GM23248 (cell line): Measurements from ENCODE around the gene ZNF536.
"Not testable (repeated sequence)": the region's sequence is repeated elsewhere in the genome, so short reads cannot be mapped to it uniquely, and the experiment has no call there.

Source experiments
- EZH2 ChIP-seq: fragments of 200-600 bp; sonication (generic); IDR thresholded peaks from 2 replicates; pipeline ENCODE4 v1.6.1; 2018; ENCODE audit warnings: antibody characterized with exemption, mild to moderate bottlenecking; ENCODE audit not compliant: insufficient read depth, poor library complexity, severe bottlenecking
- EZH2phosphoT487 ChIP-seq: fragments of 200-600 bp; sonication (generic); IDR thresholded peaks from 2 replicates; pipeline ENCODE4 v1.6.1; 2018; ENCODE audit warnings: antibody characterized with exemption, moderate library complexity, mild to moderate bottlenecking, low read depth; ENCODE audit not compliant: insufficient read depth

DNA sequence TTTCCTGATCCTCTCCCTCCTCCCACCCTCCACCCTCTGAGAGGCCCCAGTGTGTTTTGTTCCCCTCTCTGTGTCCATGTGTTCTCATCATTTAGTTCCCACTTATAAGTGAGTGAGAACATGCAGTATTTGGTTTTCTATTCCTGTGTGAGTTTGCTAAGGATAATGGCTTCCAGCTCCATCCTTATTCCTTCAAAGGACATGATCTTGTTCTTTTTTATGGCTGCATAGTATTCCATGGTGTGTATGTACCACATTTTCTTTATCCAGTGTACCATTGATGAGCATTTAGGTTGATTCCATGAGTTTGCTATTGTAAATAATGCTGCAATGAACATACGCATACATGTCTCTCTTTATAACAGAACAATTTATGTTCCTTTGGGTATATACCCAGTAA lies 25.7 kb upstream of the ZNF536 start:
- TF ChIP-seq EZH2, EZH2phosphoT487: not testable (repeated sequence)
